PFSK-1 (cell line): Measurements from ENCODE around the gene PUDP.

ENCODE experiments used
- POLR2AphosphoS5 ChIP-seq: IDR thresholded peaks from 2 replicates; pipeline ENCODE4 v1.6.1; 2012; ENCODE audit warnings: low read depth, mild to moderate bottlenecking, control low read depth, low read length, moderate library complexity
- REST ChIP-seq, 2 experiments: IDR thresholded peaks; 2 replicates each; pipeline versions ENCODE4 v1.6.1 to v1.8.0; 2011 to 2012; ENCODE audit warnings: low read depth in 2 of 2, low read length in 2 of 2, control low read depth in 1 of 2, inconsistent platforms in 1 of 2, mild to moderate bottlenecking in 1 of 2, moderate library complexity in 1 of 2; ENCODE audit not compliant: insufficient read depth in 1 of 2
- SIN3A ChIP-seq: IDR thresholded peaks from 2 replicates; pipeline ENCODE4 v1.6.1; 2012; ENCODE audit warnings: mild to moderate bottlenecking, low read length, moderate library complexity, borderline replicate concordance; ENCODE audit not compliant: insufficient read depth
- TAF1 ChIP-seq: IDR thresholded peaks from 2 replicates; pipeline ENCODE4 v1.6.1; 2012; ENCODE audit warnings: low read length, control low read depth, borderline replicate concordance; ENCODE audit not compliant: insufficient read depth

GRCh38 chrX:7163146-7163677 is 15.3 kb upstream of the PUDP start:
- TF ChIP-seq REST (IDR thresholded peaks at IDR 0.05; ENCODE audit: insufficient read depth in 1 of 2, low read depth in 2 of 2, low read length in 2 of 2) (no peak), POLR2AphosphoS5 (no peak), TAF1 (no peak), SIN3A (no peak)
